H1 (cell line): ENCODE results near the gene WNK2. TPM values are rescaled to one million over a fixed set of nuclear protein-coding genes. Genes with fewer than 3 reads are reported as not detected.

ENCODE experiments used
- CTCF ChIA-PET: fragments of 300-600 bp; sonication (Branson Sonifier 250); formaldehyde crosslinking; loops from one replicate; lab custom pipeline; 2021; ENCODE audit not compliant: partially characterized antibody; lab: Charles Lee
- POLR2A ChIA-PET: fragments of 300-600 bp; sonication (Branson Sonifier 250); formaldehyde crosslinking; loops from one replicate; lab custom pipeline; 2021; ENCODE audit warnings: inconsistent platforms; ENCODE audit not compliant: partially characterized antibody; lab: Charles Lee
- DNase-seq, 2 experiments: peaks; one replicate each; pipeline versions ENCODE4 v3.0.0 to v3.0.0-alpha.2; 2010 to 2022; ENCODE audit warnings: low spot score in 2 of 2, low read depth in 1 of 2, mixed read lengths in 1 of 2
- FAIRE-seq: peaks from 2 replicates; lab custom pipeline; 2011; peaks lifted over from hg19 to GRCh38; lab: Jason Lieb, UNC
- H2AFZ ChIP-seq: 2 replicates; pipeline ENCODE4 v1.8.1; 2012; ENCODE audit warnings: low read length, inconsistent platforms
- H2AK5ac ChIP-seq: 2 replicates; pipeline ENCODE4 v1.6.1; 2013; ENCODE audit warnings: low read depth, low read length
- H2BK120ac ChIP-seq: replicated peaks from 2 replicates; pipeline ENCODE3; 2013; ENCODE audit warnings: low read depth, low read length, inconsistent platforms
- H2BK12ac ChIP-seq: 2 replicates; pipeline ENCODE4 v1.6.1; 2013; ENCODE audit warnings: low read depth, low read length
- H2BK15ac ChIP-seq: 2 replicates; pipeline ENCODE4 v1.6.1; 2013; ENCODE audit warnings: low read length
- H2BK20ac ChIP-seq: 2 replicates; pipeline ENCODE4 v1.6.1; 2013; ENCODE audit warnings: low read length
- H2BK5ac ChIP-seq: 2 replicates; pipeline ENCODE4 v1.6.1; 2013; ENCODE audit warnings: low read depth, low read length
- H3K14ac ChIP-seq: 2 replicates; pipeline ENCODE4 v1.6.1; 2013; ENCODE audit warnings: inconsistent platforms; ENCODE audit not compliant: insufficient read length
- H3K18ac ChIP-seq: 2 replicates; pipeline ENCODE4 v1.6.1; 2013; ENCODE audit warnings: low read length; ENCODE audit errors: extremely low read depth
- H3K23ac ChIP-seq: 2 replicates; pipeline ENCODE4 v1.6.1; 2013; ENCODE audit warnings: inconsistent platforms; ENCODE audit not compliant: insufficient read length
- H3K23me2 ChIP-seq: 2 replicates; pipeline ENCODE4 v1.6.1; 2013; ENCODE audit warnings: low read depth, low read length
- H3K27ac ChIP-seq: 2 replicates; pipeline ENCODE4 v1.6.1; 2011; ENCODE audit warnings: low read depth, low read length, inconsistent platforms
- H3K27me3 ChIP-seq, 4 experiments: replicated peaks in 1 of 4; 1 replicate in 1 of 4; 2 replicates in 3 of 4; pipeline versions ENCODE4 v1.6.1 to v1.8.1; 2011 to 2013; ENCODE audit warnings: low read length in 3 of 4, mild to moderate bottlenecking in 3 of 4, inconsistent platforms in 2 of 4, mixed read lengths in 2 of 4, moderate library complexity in 1 of 4; ENCODE audit not compliant: control insufficient read depth in 3 of 4, insufficient read depth in 3 of 4; ENCODE audit errors: extremely low read depth in 1 of 4
- H3K36me3 ChIP-seq, 4 experiments: 2 replicates each; pipeline versions ENCODE4 v1.6.1 to v1.8.1; 2011 to 2013; ENCODE audit warnings: mild to moderate bottlenecking in 4 of 4, low read length in 3 of 4, moderate library complexity in 2 of 4, control low read depth in 1 of 4, inconsistent platforms in 1 of 4; ENCODE audit not compliant: insufficient read depth in 4 of 4, control insufficient read depth in 2 of 4
- H3K4ac ChIP-seq: replicated peaks from 2 replicates; pipeline ENCODE3; 2013; ENCODE audit warnings: low read length, low read depth, mixed read lengths, inconsistent platforms; ENCODE audit not compliant: insufficient read length
- H3K4me1 ChIP-seq, 4 experiments: replicated peaks in 1 of 4; 1 replicate in 1 of 4; 2 replicates in 3 of 4; pipeline versions ENCODE4 v1.6.1 to v1.8.1; 2011 to 2013; ENCODE audit warnings: low read length in 3 of 4, inconsistent platforms in 2 of 4, mixed read lengths in 1 of 4; ENCODE audit not compliant: insufficient read depth in 4 of 4, control insufficient read depth in 3 of 4
- H3K4me2 ChIP-seq, 2 experiments: 2 replicates each; pipeline versions ENCODE4 v1.6.1 to v1.8.1; 2011 to 2013; ENCODE audit warnings: low read depth in 2 of 2, low read length in 2 of 2, control low read depth in 1 of 2, inconsistent platforms in 1 of 2, mild to moderate bottlenecking in 1 of 2; ENCODE audit not compliant: insufficient read depth in 1 of 2
- H3K4me3 ChIP-seq, 4 experiments: fragments of 200-600, 300-600 bp in 1 of 4; sonication (generic), shearing (Covaris generic), sonication (Bioruptor Twin) in 1 of 4; 2 replicates each; pipeline versions ENCODE4 v1.5.1 to v1.8.1; 2011 to 2016; ENCODE audit warnings: low read length in 4 of 4, low read depth in 3 of 4, control low read depth in 2 of 4, inconsistent platforms in 2 of 4, mild to moderate bottlenecking in 2 of 4, mixed read lengths in 1 of 4, moderate library complexity in 1 of 4; ENCODE audit not compliant: insufficient read depth in 2 of 4; ENCODE audit errors: extremely low read depth in 1 of 4
- H3K56ac ChIP-seq: replicated peaks from 2 replicates; pipeline ENCODE3; 2013; ENCODE audit warnings: low read depth, mild to moderate bottlenecking, mixed read lengths, low read length, inconsistent platforms; ENCODE audit not compliant: insufficient read length
- H3K79me1 ChIP-seq: 2 replicates; pipeline ENCODE4 v1.6.1; 2013; ENCODE audit warnings: low read depth, low read length, control low read depth
- H3K79me2 ChIP-seq, 2 experiments: 2 replicates each; pipeline versions ENCODE4 v1.6.1 to v1.8.1; 2012 to 2013; ENCODE audit warnings: low read length in 2 of 2, mild to moderate bottlenecking in 2 of 2, inconsistent platforms in 1 of 2; ENCODE audit not compliant: insufficient read depth in 2 of 2, control insufficient read depth in 1 of 2
- H3K9ac ChIP-seq, 4 experiments: replicated peaks in 1 of 4; 1 replicate in 1 of 4; 2 replicates in 3 of 4; pipeline versions ENCODE4 v1.6.1 to v1.8.1; 2011 to 2013; ENCODE audit warnings: low read depth in 3 of 4, low read length in 3 of 4, control low read depth in 2 of 4, mild to moderate bottlenecking in 2 of 4, moderate library complexity in 2 of 4, inconsistent platforms in 1 of 4; ENCODE audit errors: extremely low read depth in 1 of 4
- H3K9me3 ChIP-seq, 2 experiments: 2 replicates each; pipeline versions ENCODE4 v1.6.1 to v1.8.1; 2012 to 2013; ENCODE audit warnings: mild to moderate bottlenecking in 2 of 2, moderate library complexity in 2 of 2, control low read depth in 1 of 2, inconsistent platforms in 1 of 2, low read depth in 1 of 2, low read length in 1 of 2, mixed read lengths in 1 of 2; ENCODE audit not compliant: insufficient read depth in 2 of 2
- H4K20me1 ChIP-seq, 2 experiments: replicated peaks in 1 of 2; 2 replicates each; pipeline versions ENCODE3 to v1.8.1; 2011 to 2013; ENCODE audit warnings: inconsistent platforms in 2 of 2, low read length in 2 of 2, mild to moderate bottlenecking in 1 of 2; ENCODE audit not compliant: insufficient read depth in 2 of 2, control insufficient read depth in 1 of 2
- H4K5ac ChIP-seq: 2 replicates; pipeline ENCODE4 v1.6.1; 2013; ENCODE audit warnings: low read length, low read depth, mixed read lengths, inconsistent platforms; ENCODE audit not compliant: insufficient read length
- H4K8ac ChIP-seq: 2 replicates; pipeline ENCODE4 v1.8.0; 2013; ENCODE audit warnings: mild to moderate bottlenecking, moderate library complexity, low read length, inconsistent platforms; ENCODE audit not compliant: insufficient read depth; ENCODE audit errors: extremely low read depth
- H4K91ac ChIP-seq: replicated peaks from 2 replicates; pipeline ENCODE3; 2013; ENCODE audit warnings: low read length, mixed read lengths, inconsistent platforms; ENCODE audit not compliant: insufficient read length
- ATF2 ChIP-seq: IDR thresholded peaks from 2 replicates; pipeline ENCODE4 v1.6.1; 2012; ENCODE audit warnings: low read length, inconsistent platforms
- BRCA1 ChIP-seq: IDR thresholded peaks from 2 replicates; pipeline ENCODE4 v1.6.1; 2012; ENCODE audit warnings: low read depth, low read length, improper control_type of control experiment
- EGR1 ChIP-seq: IDR thresholded peaks from 2 replicates; pipeline ENCODE4 v1.6.1; 2011; ENCODE audit warnings: low read depth, low read length, borderline replicate concordance
- KDM5A ChIP-seq: fragments of 200-600 bp; IDR thresholded peaks from 2 replicates; pipeline ENCODE4 v1.7.1; 2012; ENCODE audit warnings: mild to moderate bottlenecking, low read length, inconsistent platforms, mixed read lengths
- NRF1 ChIP-seq: IDR thresholded peaks from 2 replicates; pipeline ENCODE4 v1.6.1; 2011; ENCODE audit warnings: mild to moderate bottlenecking, low read depth, low read length, improper control_type of control experiment
- RBBP5 ChIP-seq: IDR thresholded peaks from 2 replicates; pipeline ENCODE4 v1.7.1; 2012; ENCODE audit warnings: low read depth, mild to moderate bottlenecking, inconsistent platforms, low read length, moderate library complexity, borderline replicate concordance
- RFX5 ChIP-seq: IDR thresholded peaks from 2 replicates; pipeline ENCODE4 v1.6.1; 2011; ENCODE audit warnings: low read depth, low read length, improper control_type of control experiment, borderline replicate concordance
- TEAD4 ChIP-seq: IDR thresholded peaks from 2 replicates; pipeline ENCODE4 v1.6.1; 2012; ENCODE audit warnings: low read depth, low read length, inconsistent platforms, mixed read lengths
- WGBS, 2 experiments: shearing (Covaris generic) in 1 of 2; methylation state at CpG; one replicate each; pipeline versions ENCODE4 v1.1.6 to v1.1.7; 2013 to 2015; ENCODE audit warnings: low lambda C conversion rate in 2 of 2, mixed read lengths in 2 of 2, inconsistent platforms in 1 of 2, low coverage in 1 of 2, missing lambda C conversion rate in 1 of 2; ENCODE audit not compliant: insufficient replicate concordance in 2 of 2, insufficient coverage in 1 of 2, insufficient read length in 1 of 2; ENCODE audit errors: extremely low coverage in 1 of 2, missing lambda C conversion rate in 1 of 2; 5-methylcytosine and 5-hydroxymethylcytosine counted together
- polyA plus RNA-seq, 7 experiments: library from polyadenylated mRNA; depleted of rRNA in 3 of 7; stranded (reverse) in 5 of 7; unstranded in 2 of 7; fragments of >200 nt in 5 of 7; fragments of 200-250 nt in 2 of 7; gene quantifications; 1 replicate in 5 of 7; 2 replicates in 1 of 7; 4 replicates in 1 of 7; pipeline versions ENCODE4 v1.2.1 to v1.2.3, GENCODE V29; 2011 to 2013; ENCODE audit warnings: missing spikeins in 2 of 7, mixed read lengths in 2 of 7
- total RNA-seq: library from RNA; stranded (reverse); fragmentation: NEBNext Ultra II Directional; extraction: Animal tissue kit (Norgen Biotek cat#: 25700); gene quantifications from 2 replicates; pipeline ENCODE4 v1.2.1, GENCODE V29; 2021

The WNK2 gene
- total and polyA plus RNA-seq, 2 of the 8 experiments (the other 6 are each of a cell fraction or from before 2014, with no cell fraction given): 12.0 to 87.2 TPM

DNA sequence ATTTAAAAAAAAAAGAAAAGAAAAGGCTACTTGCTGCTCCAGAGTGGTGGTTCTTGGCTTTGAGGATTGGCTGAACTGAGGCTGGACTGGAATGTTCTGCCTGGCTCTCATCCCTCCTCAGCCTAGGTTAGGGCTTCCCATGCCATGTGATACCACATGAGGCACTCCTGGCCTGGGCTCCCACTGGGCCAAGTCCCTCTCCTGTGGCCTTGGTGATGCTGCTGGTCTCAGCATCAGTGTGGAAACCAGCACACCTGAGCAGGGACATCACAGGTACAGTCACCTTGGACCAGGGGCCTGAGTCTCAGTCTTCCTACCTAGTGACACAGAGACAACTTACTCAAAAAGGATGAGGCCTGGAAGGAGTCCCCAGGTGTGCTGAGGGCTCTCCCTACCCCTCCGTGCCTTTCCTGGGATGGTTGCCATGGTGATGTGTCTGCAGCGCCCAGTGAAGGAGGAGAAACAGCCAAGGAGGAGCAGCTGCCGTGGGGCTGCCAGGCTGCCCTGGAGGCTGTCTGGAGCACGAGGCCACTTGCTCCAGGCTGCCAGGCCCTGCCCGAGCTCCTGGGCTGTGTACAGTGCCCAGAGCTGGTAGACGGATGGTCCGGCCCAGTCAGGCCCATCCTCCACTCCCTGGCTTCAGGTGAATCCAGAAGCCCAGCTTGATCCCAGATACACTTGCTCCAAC, 71.0 kb downstream of the WNK2 start:
- CTCF ChIA-PET: interaction anchor here (1.0 to 1.4 kb wide), 3 partner anchors 93 to 101 kb away, joined by 3 to 4 read pairs (median 4); no protein-coding TSS in a partner anchor
- WGBS, 2 experiments: 91% methylated on average over 6 of the region's 7 CpGs; no CpG with 5 or more reads in 1 of the 2 experiments
- TF ChIP-seq RFX5: no peak
- TF ChIP-seq TEAD4: no peak
- no peak for TF ChIP-seq BRCA1
- TF ChIP-seq NRF1: no peak
- no peak for TF ChIP-seq KDM5A
- TF ChIP-seq EGR1: no peak
- TF ChIP-seq ATF2: no peak
- no peak for TF ChIP-seq RBBP5

More for the DNA sequence above, 71.0 kb downstream of the WNK2 start:
- Histone ChIP-seq H3K9me3 (no peaks in the 10 kb centered on the region), H3K79me2 (no peaks in the 10 kb centered on the region), H3K18ac (no peak overlapping the region), H3K23me2 (no peaks in the 10 kb centered on the region), H4K20me1 (peaks cover 0 to 17% of the 10 kb centered on the region in 2 experiments), H3K9ac (no peak overlapping the region), H4K91ac (no peak overlapping the region), H3K4ac (no peak overlapping the region), H3K14ac (no peak overlapping the region), H2BK120ac (no peak overlapping the region), H2BK5ac (peak overlapping the region; percentile 24; the same call in 1 of the 2 replicates), H3K56ac (no peak overlapping the region), H3K4me3 (no peak overlapping the region), H3K4me1 (no peaks in the 10 kb centered on the region), H3K27me3 (no peaks in the 10 kb centered on the region), H3K36me3 (peaks cover 0 to 8% (median 2%) of the 10 kb centered on the region in 4 experiments; a peak in 6 of 8 replicates), H2BK15ac (no peak overlapping the region), H2BK12ac (no peak overlapping the region), H3K79me1 (no peaks in the 10 kb centered on the region), H2AFZ (no peak overlapping the region), H3K23ac (no peak overlapping the region), H2AK5ac (no peak overlapping the region), H4K8ac (peak overlapping the region; percentile 4; the same call in 1 of the 2 replicates), H2BK20ac (no peak overlapping the region), H3K27ac (no peak overlapping the region), H4K5ac (no peak overlapping the region), H3K4me2 (no peak overlapping the region)
- no peak for FAIRE-seq
- DNase-seq: peak in 1 of 2 experiments; percentile 42
- POLR2A ChIA-PET: no interaction called here
